WTC11 (cell line): Measurements from ENCODE around the gene KSR2.

Experiments
- CTCF ChIP-seq: fragments of 200-600 bp; IDR thresholded peaks from 2 replicates; pipeline ENCODE4 v1.8.0; 2022; ENCODE audit warnings: antibody characterized with exemption
- MLX ChIP-seq: sonication (generic); formaldehyde crosslinking; IDR thresholded peaks from 2 replicates; pipeline ENCODE4 v1.8.1; 2023; ENCODE audit warnings: mild to moderate bottlenecking, missing genetic modification reagents, moderate library complexity
- USF2 ChIP-seq: sonication (generic); formaldehyde crosslinking; IDR thresholded peaks from 2 replicates; pipeline ENCODE4 v1.8.1; 2023; ENCODE audit warnings: mild to moderate bottlenecking, missing genetic modification reagents, moderate library complexity
- ZNF512 ChIP-seq: sonication (generic); formaldehyde crosslinking; IDR thresholded peaks from 2 replicates; pipeline ENCODE4 v1.8.1; 2022; ENCODE audit warnings: missing genetic modification reagents, borderline replicate concordance

GRCh38 chr12:117606945-117607344 is 361.8 kb downstream of the KSR2 start:
- TF ChIP-seq CTCF (no peak), ZNF512 (CRISPR knock-in tag) (no peak), USF2 (CRISPR knock-in tag) (no peak), MLX (CRISPR knock-in tag) (no peak)
